ENCODE results near the gene TAGLN3. TPM values are rescaled to one million over a fixed set of nuclear protein-coding genes. Genes with fewer than 3 reads are reported as not detected.

Gene TAGLN3
- total and polyA plus RNA-seq, 2 of the 13 experiments (the other 11 are each of a cell fraction or from before 2014, with no cell fraction given) = 0.51 to 0.91 TPM

DNA sequence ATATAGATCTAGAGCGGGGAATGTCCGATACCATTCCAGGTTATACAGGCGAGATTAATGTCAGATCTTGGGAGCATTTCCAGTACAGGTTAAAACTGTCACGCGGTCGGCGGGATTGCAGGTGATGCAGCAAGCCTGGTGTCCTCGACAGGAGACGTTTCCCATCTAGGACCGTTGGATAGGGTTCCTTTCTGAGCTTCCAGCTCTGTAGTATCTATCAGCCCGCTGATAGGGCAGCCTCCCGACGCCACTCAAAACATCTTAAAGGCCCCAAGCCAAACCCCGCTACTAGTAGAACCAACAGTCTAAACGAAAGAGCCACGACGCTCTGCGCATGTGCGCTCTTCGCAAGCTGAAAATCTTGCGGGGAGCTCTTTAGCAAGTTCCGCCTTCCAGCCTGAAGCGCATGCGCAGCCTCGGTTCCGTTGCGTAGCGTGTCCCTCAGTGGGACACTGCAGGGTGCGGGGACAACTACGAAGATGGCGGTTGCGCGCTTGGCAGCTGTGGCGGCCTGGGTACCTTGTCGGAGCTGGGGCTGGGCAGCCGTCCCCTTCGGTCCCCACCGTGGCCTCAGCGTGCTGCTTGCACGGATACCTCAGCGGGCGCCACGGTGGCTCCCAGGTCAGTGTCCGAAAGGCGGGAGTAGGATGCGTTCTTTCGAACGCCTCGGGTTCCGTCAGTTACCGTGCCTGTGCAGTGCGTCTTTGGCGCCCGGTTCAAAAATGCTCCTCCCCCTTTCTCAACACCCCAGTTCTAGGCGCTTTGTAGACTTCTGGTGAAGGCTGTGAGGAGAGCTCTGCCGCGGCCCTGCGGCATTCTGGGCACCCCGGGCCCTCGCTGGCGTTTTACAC is 19.9 kb upstream of the TAGLN3 start, which contains the start of gene ABHD10 (continued):
- TF ChIP-seq, protein P1, sequence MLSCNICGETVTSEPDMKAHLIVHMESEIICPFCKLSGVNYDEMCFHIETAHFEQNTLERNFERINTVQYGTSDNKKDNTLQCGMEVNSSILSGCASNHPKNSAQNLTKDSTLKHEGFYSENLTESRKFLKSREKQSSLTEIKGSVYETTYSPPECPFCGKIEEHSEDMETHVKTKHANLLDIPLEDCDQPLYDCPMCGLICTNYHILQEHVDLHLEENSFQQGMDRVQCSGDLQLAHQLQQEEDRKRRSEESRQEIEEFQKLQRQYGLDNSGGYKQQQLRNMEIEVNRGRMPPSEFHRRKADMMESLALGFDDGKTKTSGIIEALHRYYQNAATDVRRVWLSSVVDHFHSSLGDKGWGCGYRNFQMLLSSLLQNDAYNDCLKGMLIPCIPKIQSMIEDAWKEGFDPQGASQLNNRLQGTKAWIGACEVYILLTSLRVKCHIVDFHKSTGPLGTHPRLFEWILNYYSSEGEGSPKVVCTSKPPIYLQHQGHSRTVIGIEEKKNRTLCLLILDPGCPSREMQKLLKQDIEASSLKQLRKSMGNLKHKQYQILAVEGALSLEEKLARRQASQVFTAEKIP (CRISPR knock-in tag; IDR thresholded peaks at IDR 0.05; ENCODE audit: borderline replicate concordance) = no peak
- TF ChIP-seq, protein P2, sequence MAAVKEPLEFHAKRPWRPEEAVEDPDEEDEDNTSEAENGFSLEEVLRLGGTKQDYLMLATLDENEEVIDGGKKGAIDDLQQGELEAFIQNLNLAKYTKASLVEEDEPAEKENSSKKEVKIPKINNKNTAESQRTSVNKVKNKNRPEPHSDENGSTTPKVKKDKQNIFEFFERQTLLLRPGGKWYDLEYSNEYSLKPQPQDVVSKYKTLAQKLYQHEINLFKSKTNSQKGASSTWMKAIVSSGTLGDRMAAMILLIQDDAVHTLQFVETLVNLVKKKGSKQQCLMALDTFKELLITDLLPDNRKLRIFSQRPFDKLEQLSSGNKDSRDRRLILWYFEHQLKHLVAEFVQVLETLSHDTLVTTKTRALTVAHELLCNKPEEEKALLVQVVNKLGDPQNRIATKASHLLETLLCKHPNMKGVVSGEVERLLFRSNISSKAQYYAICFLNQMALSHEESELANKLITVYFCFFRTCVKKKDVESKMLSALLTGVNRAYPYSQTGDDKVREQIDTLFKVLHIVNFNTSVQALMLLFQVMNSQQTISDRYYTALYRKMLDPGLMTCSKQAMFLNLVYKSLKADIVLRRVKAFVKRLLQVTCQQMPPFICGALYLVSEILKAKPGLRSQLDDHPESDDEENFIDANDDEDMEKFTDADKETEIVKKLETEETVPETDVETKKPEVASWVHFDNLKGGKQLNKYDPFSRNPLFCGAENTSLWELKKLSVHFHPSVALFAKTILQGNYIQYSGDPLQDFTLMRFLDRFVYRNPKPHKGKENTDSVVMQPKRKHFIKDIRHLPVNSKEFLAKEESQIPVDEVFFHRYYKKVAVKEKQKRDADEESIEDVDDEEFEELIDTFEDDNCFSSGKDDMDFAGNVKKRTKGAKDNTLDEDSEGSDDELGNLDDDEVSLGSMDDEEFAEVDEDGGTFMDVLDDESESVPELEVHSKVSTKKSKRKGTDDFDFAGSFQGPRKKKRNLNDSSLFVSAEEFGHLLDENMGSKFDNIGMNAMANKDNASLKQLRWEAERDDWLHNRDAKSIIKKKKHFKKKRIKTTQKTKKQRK (IDR thresholded peaks at IDR 0.05; ENCODE audit: low read length) = no peak
- TF ChIP-seq, protein P3, sequence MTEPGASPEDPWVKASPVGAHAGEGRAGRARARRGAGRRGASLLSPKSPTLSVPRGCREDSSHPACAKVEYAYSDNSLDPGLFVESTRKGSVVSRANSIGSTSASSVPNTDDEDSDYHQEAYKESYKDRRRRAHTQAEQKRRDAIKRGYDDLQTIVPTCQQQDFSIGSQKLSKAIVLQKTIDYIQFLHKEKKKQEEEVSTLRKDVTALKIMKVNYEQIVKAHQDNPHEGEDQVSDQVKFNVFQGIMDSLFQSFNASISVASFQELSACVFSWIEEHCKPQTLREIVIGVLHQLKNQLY (CRISPR knock-in tag; IDR thresholded peaks at IDR 0.05) = no peak; the same call in 1 of the 2 replicates
- TF ChIP-seq, protein P4, sequence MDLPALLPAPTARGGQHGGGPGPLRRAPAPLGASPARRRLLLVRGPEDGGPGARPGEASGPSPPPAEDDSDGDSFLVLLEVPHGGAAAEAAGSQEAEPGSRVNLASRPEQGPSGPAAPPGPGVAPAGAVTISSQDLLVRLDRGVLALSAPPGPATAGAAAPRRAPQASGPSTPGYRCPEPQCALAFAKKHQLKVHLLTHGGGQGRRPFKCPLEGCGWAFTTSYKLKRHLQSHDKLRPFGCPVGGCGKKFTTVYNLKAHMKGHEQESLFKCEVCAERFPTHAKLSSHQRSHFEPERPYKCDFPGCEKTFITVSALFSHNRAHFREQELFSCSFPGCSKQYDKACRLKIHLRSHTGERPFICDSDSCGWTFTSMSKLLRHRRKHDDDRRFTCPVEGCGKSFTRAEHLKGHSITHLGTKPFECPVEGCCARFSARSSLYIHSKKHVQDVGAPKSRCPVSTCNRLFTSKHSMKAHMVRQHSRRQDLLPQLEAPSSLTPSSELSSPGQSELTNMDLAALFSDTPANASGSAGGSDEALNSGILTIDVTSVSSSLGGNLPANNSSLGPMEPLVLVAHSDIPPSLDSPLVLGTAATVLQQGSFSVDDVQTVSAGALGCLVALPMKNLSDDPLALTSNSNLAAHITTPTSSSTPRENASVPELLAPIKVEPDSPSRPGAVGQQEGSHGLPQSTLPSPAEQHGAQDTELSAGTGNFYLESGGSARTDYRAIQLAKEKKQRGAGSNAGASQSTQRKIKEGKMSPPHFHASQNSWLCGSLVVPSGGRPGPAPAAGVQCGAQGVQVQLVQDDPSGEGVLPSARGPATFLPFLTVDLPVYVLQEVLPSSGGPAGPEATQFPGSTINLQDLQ (CRISPR knock-in tag; IDR thresholded peaks at IDR 0.05) = no peak
- TF ChIP-seq MAFK (conservative IDR thresholded peaks at IDR 0.05 in 1 of 2, IDR thresholded peaks at IDR 0.05 in 1 of 2; ENCODE audit: low read length in 2 of 2) = 0 out of 4 replicates have a peak, but pooled peaks of 1 of the 2 experiments have one; percentile 1
- TF ChIP-seq, protein P5, sequence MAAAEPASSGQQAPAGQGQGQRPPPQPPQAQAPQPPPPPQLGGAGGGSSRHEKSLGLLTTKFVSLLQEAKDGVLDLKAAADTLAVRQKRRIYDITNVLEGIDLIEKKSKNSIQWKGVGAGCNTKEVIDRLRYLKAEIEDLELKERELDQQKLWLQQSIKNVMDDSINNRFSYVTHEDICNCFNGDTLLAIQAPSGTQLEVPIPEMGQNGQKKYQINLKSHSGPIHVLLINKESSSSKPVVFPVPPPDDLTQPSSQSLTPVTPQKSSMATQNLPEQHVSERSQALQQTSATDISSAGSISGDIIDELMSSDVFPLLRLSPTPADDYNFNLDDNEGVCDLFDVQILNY (CRISPR knock-in tag; conservative IDR thresholded peaks at IDR 0.05) = no peak
- TF ChIP-seq PPARG (CRISPR knock-in tag; conservative IDR thresholded peaks at IDR 0.05) = no peak; the same call in none of the 2 replicates
- TF ChIP-seq ZNF891 (CRISPR knock-in tag; IDR thresholded peaks at IDR 0.05) = peak; percentile 95
- TF ChIP-seq CBX1 (IDR thresholded peaks at IDR 0.05; ENCODE audit: low read depth) = peak; percentile 51
- TF ChIP-seq GABPA (IDR thresholded peaks at IDR 0.05; ENCODE audit: low read depth, low read length) = no peak
- TF ChIP-seq GABPA (CRISPR knock-in tag; IDR thresholded peaks at IDR 0.05; ENCODE audit: low read depth) = no peak; the same call in 1 of the 2 replicates
- TF ChIP-seq, protein P6, sequence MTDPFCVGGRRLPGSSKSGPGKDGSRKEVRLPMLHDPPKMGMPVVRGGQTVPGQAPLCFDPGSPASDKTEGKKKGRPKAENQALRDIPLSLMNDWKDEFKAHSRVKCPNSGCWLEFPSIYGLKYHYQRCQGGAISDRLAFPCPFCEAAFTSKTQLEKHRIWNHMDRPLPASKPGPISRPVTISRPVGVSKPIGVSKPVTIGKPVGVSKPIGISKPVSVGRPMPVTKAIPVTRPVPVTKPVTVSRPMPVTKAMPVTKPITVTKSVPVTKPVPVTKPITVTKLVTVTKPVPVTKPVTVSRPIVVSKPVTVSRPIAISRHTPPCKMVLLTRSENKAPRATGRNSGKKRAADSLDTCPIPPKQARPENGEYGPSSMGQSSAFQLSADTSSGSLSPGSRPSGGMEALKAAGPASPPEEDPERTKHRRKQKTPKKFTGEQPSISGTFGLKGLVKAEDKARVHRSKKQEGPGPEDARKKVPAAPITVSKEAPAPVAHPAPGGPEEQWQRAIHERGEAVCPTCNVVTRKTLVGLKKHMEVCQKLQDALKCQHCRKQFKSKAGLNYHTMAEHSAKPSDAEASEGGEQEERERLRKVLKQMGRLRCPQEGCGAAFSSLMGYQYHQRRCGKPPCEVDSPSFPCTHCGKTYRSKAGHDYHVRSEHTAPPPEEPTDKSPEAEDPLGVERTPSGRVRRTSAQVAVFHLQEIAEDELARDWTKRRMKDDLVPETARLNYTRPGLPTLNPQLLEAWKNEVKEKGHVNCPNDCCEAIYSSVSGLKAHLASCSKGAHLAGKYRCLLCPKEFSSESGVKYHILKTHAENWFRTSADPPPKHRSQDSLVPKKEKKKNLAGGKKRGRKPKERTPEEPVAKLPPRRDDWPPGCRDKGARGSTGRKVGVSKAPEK (CRISPR knock-in tag; IDR thresholded peaks at IDR 0.05; ENCODE audit: borderline replicate concordance) = no peak
- no peak for TF ChIP-seq ZNF615 (CRISPR knock-in tag; IDR thresholded peaks at IDR 0.05; ENCODE audit: borderline replicate concordance)
- TF ChIP-seq ZNF792 (CRISPR knock-in tag; IDR thresholded peaks at IDR 0.05) = peak; percentile 62; the same call in 1 of the 2 replicates
- no peak for TF ChIP-seq HOXA9 (CRISPR knock-in tag; IDR thresholded peaks at IDR 0.05; ENCODE audit: borderline replicate concordance)
- peak; percentile 42; the same call in 1 of the 2 replicates for TF ChIP-seq SOX5 (CRISPR knock-in tag; IDR thresholded peaks at IDR 0.05; ENCODE audit: borderline replicate concordance)
